GM12892 (cell line): ENCODE measurements around the gene OSR1.

Experiments used
- POLR2A ChIP-seq: IDR thresholded peaks from 2 replicates; pipeline ENCODE4 v1.6.1; 2011; ENCODE audit warnings: low read depth, low read length, control low read depth
- POLR2AphosphoS5 ChIP-seq: IDR thresholded peaks from 2 replicates; pipeline ENCODE4 v1.6.1; 2011; ENCODE audit warnings: low read depth, low read length, control low read depth
- TAF1 ChIP-seq: IDR thresholded peaks from 2 replicates; pipeline ENCODE4 v1.6.1; 2011; ENCODE audit warnings: low read depth, mild to moderate bottlenecking, control low read depth, low read length, borderline replicate concordance

GRCh38 chr2:19352946-19353720 is 5.3 kb downstream of the OSR1 start:
- TF ChIP-seq POLR2A (no peak), POLR2AphosphoS5 (no peak), TAF1 (no peak)
